Neutrophil (primary cell): ENCODE results near the gene CMTR1.
"Not testable (repeated sequence)": the region's sequence is repeated elsewhere in the genome, so short reads cannot be mapped to it uniquely, and the experiment has no call there.

Experiments
- H3K27ac ChIP-seq: fragments of 200-600 bp; sonication (generic); 2 replicates; pipeline ENCODE4 v1.5.1; 2016; ENCODE audit warnings: mild to moderate bottlenecking, moderate library complexity
- H3K27me3 ChIP-seq: fragments of 200-600 bp; sonication (generic); 2 replicates; pipeline ENCODE4 v1.6.0; 2016; ENCODE audit warnings: mild to moderate bottlenecking
- H3K36me3 ChIP-seq: fragments of 200-600 bp; sonication (generic); 2 replicates; pipeline ENCODE4 v1.5.1; 2017
- H3K4me1 ChIP-seq, 2 experiments: fragments of 200-600 bp in 1 of 2; sonication (generic) in 1 of 2; 1 replicate in 1 of 2; 2 replicates in 1 of 2; pipeline versions ENCODE4 v1.5.1 to v1.6.1; 2013 to 2016; ENCODE audit warnings: low read depth in 1 of 2, low read length in 1 of 2, mild to moderate bottlenecking in 1 of 2, moderate library complexity in 1 of 2; ENCODE audit not compliant: control insufficient read depth in 1 of 2, insufficient read depth in 1 of 2
- H3K4me3 ChIP-seq, 2 experiments: fragments of 200-600 bp in 1 of 2; sonication (generic) in 1 of 2; 1 replicate in 1 of 2; 2 replicates in 1 of 2; pipeline ENCODE4 v1.5.1; 2013 to 2016; ENCODE audit warnings: low read depth in 1 of 2, low read length in 1 of 2, mild to moderate bottlenecking in 1 of 2, moderate library complexity in 1 of 2
- H3K9me3 ChIP-seq: fragments of 200-600 bp; sonication (generic); 2 replicates; pipeline ENCODE4 v1.5.1; 2016
- CTCF ChIP-seq: fragments of 200-600 bp; sonication (generic); IDR thresholded peaks from 2 replicates; pipeline ENCODE4 v1.5.1; 2016; ENCODE audit warnings: antibody characterized with exemption

Gene CMTR1

DNA sequence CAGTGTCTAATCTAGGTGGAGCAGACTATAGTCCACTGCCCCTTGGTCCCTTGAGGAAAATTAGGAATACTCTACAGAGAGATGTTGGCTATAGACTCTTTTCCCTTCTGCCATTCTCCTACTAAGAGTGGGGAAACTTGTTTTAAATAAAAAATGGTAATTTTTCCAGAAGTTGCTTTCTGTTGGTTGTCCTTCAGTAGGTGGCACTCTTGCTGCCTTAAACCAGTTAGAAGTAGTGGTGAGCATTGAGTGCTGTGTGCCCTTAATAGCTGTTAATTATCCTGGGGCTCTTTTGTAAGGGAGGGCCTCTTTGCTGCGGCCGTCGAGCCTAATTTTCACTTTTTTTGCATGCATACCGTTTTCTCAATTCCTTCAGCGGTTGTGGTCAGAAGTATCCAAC, 2.8 kb downstream of the CMTR1 start:
- Histone ChIP-seq H3K36me3 (peaks cover 38% of the 10 kb centered on the region), H3K27ac (no peak overlapping the region), H3K27me3 (peaks cover 6% of the 10 kb centered on the region), H3K4me1 (peaks cover 15 to 16% of the 10 kb centered on the region in 2 experiments), H3K9me3 (no peaks in the 10 kb centered on the region), H3K4me3 (no peak overlapping the region)
- TF ChIP-seq CTCF = no peak

GRCh38 chr6:37438930-37439329, 5.9 kb downstream of the CMTR1 start:
- peaks cover 5 to 14% of the 10 kb centered on the region in 2 experiments for H3K4me1 ChIP-seq
- peaks cover 49% of the 10 kb centered on the region for H3K36me3 ChIP-seq
- no peaks in the 10 kb centered on the region for H3K27me3 ChIP-seq
- no peak for TF ChIP-seq CTCF
- no peak overlapping the region for H3K27ac ChIP-seq
- H3K9me3 ChIP-seq = no peaks in the 10 kb centered on the region
- H3K4me3 ChIP-seq = no peak overlapping the region

- H3K4me3 ChIP-seq = no peak overlapping the region
- H3K27me3 ChIP-seq = no peaks in the 10 kb centered on the region
- no peak overlapping the region for H3K27ac ChIP-seq
- peaks cover 62% of the 10 kb centered on the region for H3K36me3 ChIP-seq
- no peak for TF ChIP-seq CTCF
- H3K4me1 ChIP-seq = peaks cover 0 to 10% of the 10 kb centered on the region in 2 experiments
- no peaks in the 10 kb centered on the region for H3K9me3 ChIP-seq
Observed at GRCh38 chr6:37441651-37442050, 8.6 kb downstream of the CMTR1 start.

GRCh38 chr6:37442416-37443215, 9.6 kb downstream of the CMTR1 start:
- Histone ChIP-seq H3K9me3 (no peaks in the 10 kb centered on the region), H3K4me1 (peaks cover 0 to 10% of the 10 kb centered on the region in 2 experiments), H3K27me3 (no peaks in the 10 kb centered on the region), H3K36me3 (peaks cover 64% of the 10 kb centered on the region), H3K27ac (peak overlapping the region; percentile 45), H3K4me3 (no peak overlapping the region)
- TF ChIP-seq CTCF = no peak

DNA sequence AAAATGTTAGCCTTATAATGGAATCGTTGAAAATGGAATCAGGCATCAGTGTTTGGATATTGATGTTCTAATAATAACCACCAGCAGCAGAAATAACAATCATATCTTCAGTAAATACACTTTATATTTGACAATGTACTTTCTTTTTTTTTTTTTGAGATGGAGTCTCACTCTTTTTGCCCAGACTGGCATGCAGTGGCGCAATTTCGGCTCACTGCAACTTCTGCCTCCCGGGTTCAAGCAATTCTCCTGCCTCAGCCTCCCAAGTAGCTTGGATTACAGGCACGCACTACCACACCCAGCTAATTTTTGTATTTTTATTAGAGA, 10.2 kb downstream of the CMTR1 start:
- not testable (repeated sequence) for H3K4me3 ChIP-seq, H3K27ac ChIP-seq, H3K9me3 ChIP-seq, H3K27me3 ChIP-seq
- peaks cover 0 to 10% of the 10 kb centered on the region in 2 experiments for H3K4me1 ChIP-seq
- H3K36me3 ChIP-seq = peaks cover 59% of the 10 kb centered on the region

- no peaks in the 10 kb centered on the region for H3K9me3 ChIP-seq
- peaks cover 88% of the 10 kb centered on the region for H3K36me3 ChIP-seq
- no peaks in the 10 kb centered on the region for H3K27me3 ChIP-seq
- no peak for TF ChIP-seq CTCF
- no peak overlapping the region for H3K27ac ChIP-seq
- H3K4me3 ChIP-seq = no peak overlapping the region
- H3K4me1 ChIP-seq = no peaks in the 10 kb centered on the region
Observed at GRCh38 chr6:37449984-37450383, 17.0 kb downstream of the CMTR1 start.
